K562 (cell line): Measurements from ENCODE around the gene WNT6. TPM values are rescaled to one million over a fixed set of nuclear protein-coding genes. Genes with fewer than 3 reads are reported as not detected.

Source experiments
- ATAC-seq: fragments of 200-7000 bp; cut with Tn5 transposase; 3 replicates; pipeline ENCODE4 v1.9.1; 2020; ENCODE audit warnings: moderate library complexity
- BruUV-seq: library from RNA; stranded (reverse); fragments of 400-500 nt; replicated peaks from 2 replicates; lab custom pipeline; 2021; lab: Mats Ljungman, UMichigan
- CTCF ChIA-PET: fragments of 300-600 bp; formaldehyde crosslinking; extraction: SDS; loops from one replicate; lab custom pipeline; 2021; ENCODE audit warnings: low intra/inter-chr PET ratio; lab: Yijun Ruan, JAX
- POLR2A ChIA-PET: fragments of 300-600, 350-650 bp; sonication (Branson Sonifier 250); formaldehyde crosslinking; extraction: SDS; loops from one replicate; lab custom pipeline; 2021; ENCODE audit warnings: antibody characterized with exemption, inconsistent platforms; lab: Yijun Ruan, JAX
- DNase-seq, 4 experiments: peaks; one replicate each; pipeline versions ENCODE4 v3.0.0 to v3.0.0-alpha.2; 2011 to 2018; ENCODE audit warnings: low spot score in 3 of 4, mixed read lengths in 3 of 4; ENCODE audit errors: extremely low read depth in 1 of 4
- FAIRE-seq: peaks from 2 replicates; lab custom pipeline; 2011; peaks lifted over from hg19 to GRCh38; lab: Jason Lieb, UNC
- H2AFZ ChIP-seq: 2 replicates; pipeline ENCODE4 v1.6.0; 2011; ENCODE audit warnings: low read depth, low read length, control low read depth, inconsistent platforms
- H3K27ac ChIP-seq: fragments of 200-600 bp; 3 replicates; pipeline ENCODE4 v1.8.0; 2011; ENCODE audit warnings: low read depth, mild to moderate bottlenecking, control low read depth, inconsistent platforms, low read length, moderate library complexity, mixed read lengths; ENCODE audit errors: extremely low read depth
- H3K27me3 ChIP-seq, 2 experiments: fragments of 300-600 bp in 1 of 2; 2 replicates in 1 of 2; 3 replicates in 1 of 2; pipeline versions ENCODE4 v1.6.0 to v1.8.0; 2011; ENCODE audit warnings: inconsistent platforms in 2 of 2, low read length in 2 of 2, mild to moderate bottlenecking in 1 of 2, mixed read lengths in 1 of 2, moderate library complexity in 1 of 2; ENCODE audit not compliant: control insufficient read depth in 2 of 2, insufficient read depth in 2 of 2
- H3K36me3 ChIP-seq: fragments of 300-600 bp; 3 replicates; pipeline ENCODE4 v1.8.0; 2011; ENCODE audit warnings: mild to moderate bottlenecking, low read length, inconsistent platforms; ENCODE audit not compliant: control insufficient read depth, insufficient read depth
- H3K4me1 ChIP-seq, 2 experiments: fragments of 200-600 bp in 1 of 2; replicated peaks in 1 of 2; 2 replicates in 1 of 2; 3 replicates in 1 of 2; pipeline versions ENCODE4 v1.5.1 to v1.8.0; 2011; ENCODE audit warnings: inconsistent platforms in 2 of 2, low read length in 2 of 2, mild to moderate bottlenecking in 1 of 2, mixed read lengths in 1 of 2, moderate library complexity in 1 of 2; ENCODE audit not compliant: control insufficient read depth in 2 of 2, insufficient read depth in 2 of 2
- H3K4me2 ChIP-seq: 2 replicates; pipeline ENCODE4 v1.6.1; 2011; ENCODE audit warnings: low read length, control low read depth, inconsistent platforms, mixed read lengths; ENCODE audit not compliant: insufficient read depth
- H3K4me3 ChIP-seq: fragments of 200-600 bp; sonication (generic), shearing (Covaris generic); 2 replicates; pipeline ENCODE4 v1.5.1; 2016; ENCODE audit warnings: control low read depth, inconsistent platforms
- H3K79me2 ChIP-seq: fragments of 200-600 bp; 3 replicates; pipeline ENCODE4 v1.8.0; 2011; ENCODE audit warnings: low read length, inconsistent platforms; ENCODE audit not compliant: control insufficient read depth, insufficient read depth
- H3K9ac ChIP-seq, 2 experiments: 2 replicates each; pipeline versions ENCODE4 v1.6.0 to v1.6.1; 2011; ENCODE audit warnings: low read depth in 2 of 2, low read length in 2 of 2, control low read depth in 1 of 2, inconsistent platforms in 1 of 2, mild to moderate bottlenecking in 1 of 2, mixed read lengths in 1 of 2; ENCODE audit not compliant: insufficient read depth in 1 of 2
- H3K9me1 ChIP-seq: one replicate; pipeline ENCODE4 v1.6.0; 2011; ENCODE audit warnings: inconsistent platforms, mild to moderate bottlenecking, low read length, moderate library complexity; ENCODE audit not compliant: control insufficient read depth, insufficient read depth
- H3K9me3 ChIP-seq: replicated peaks from 2 replicates; pipeline ENCODE4 v1.5.1; 2011; ENCODE audit warnings: low read depth, low read length, inconsistent platforms; ENCODE audit not compliant: control insufficient read depth, insufficient read depth
- H4K20me1 ChIP-seq: replicated peaks from 2 replicates; pipeline ENCODE4 v1.6.1; 2011; ENCODE audit warnings: low read length, inconsistent platforms, mixed read lengths; ENCODE audit not compliant: control insufficient read depth, insufficient read depth
- NCOA1 ChIP-seq: fragments of 450-650 bp; IDR thresholded peaks from 2 replicates; pipeline ENCODE4 v1.6.1; 2016; ENCODE audit warnings: low read depth
- ZFP1 ChIP-seq: fragments of 450-650 bp; formaldehyde crosslinking; IDR thresholded peaks from 2 replicates; pipeline ENCODE4 v1.4.0; 2020; ENCODE audit warnings: mild to moderate bottlenecking, mixed read lengths
- WGBS: fragments of 100-300 bp; shearing (Covaris generic); methylation state at CpG from one replicate; pipeline ENCODE4 v1.1.6; 2016; ENCODE audit warnings: low coverage, mixed read lengths; ENCODE audit not compliant: insufficient coverage; ENCODE audit errors: missing lambda C conversion rate; 5-methylcytosine and 5-hydroxymethylcytosine counted together
- in situ Hi-C: fragments of 300-500 bp; cut with MboI; formaldehyde crosslinking; loops from 4 replicates; pipeline ENCODE4 v1.15.0; 2018; ENCODE audit warnings: inconsistent platforms, mixed read lengths
- intact Hi-C: fragments of 100-400 bp; cut with micrococcal nuclease; formaldehyde crosslinking; loops from 2 replicates; pipeline ENCODE4 v1.14.2; 2022
- microRNA-seq: library from miRNA; unstranded; fragments of <30 nt; microRNA quantifications from one replicate; pipeline ENCODE4, GENCODE V29; 2018; ENCODE audit warnings: borderline microRNAs expressed
- polyA plus RNA-seq, 8 experiments: library from polyadenylated mRNA; depleted of rRNA in 4 of 8; stranded (reverse) in 5 of 8; unstranded in 3 of 8; fragments of >200 nt; fragmentation: Nextera tagmentation in 2 of 8; fragmentation: Illumina TruSeq in 1 of 8; extraction: Ambion mirVana in 2 of 8; extraction: Trizol in 1 of 8; gene quantifications; 2 replicates each; pipeline versions ENCODE4 v1.2.1 to v1.2.3, GENCODE V29; 2011 to 2014; ENCODE audit warnings: inconsistent platforms in 1 of 8, missing spikeins in 1 of 8
- small RNA-seq: library from RNA; depleted of rRNA; stranded (forward); fragments of <200 nt; gene quantifications from one replicate; pipeline ENCODE3, GENCODE V24; 2014
- total RNA-seq, 7 experiments: library from RNA; depleted of rRNA in 6 of 7; stranded (reverse); fragments of >200 nt in 6 of 7; fragmentation: Illumina TruSeq in 2 of 7; extraction: Trizol in 2 of 7; gene quantifications; 2 replicates each; pipeline versions ENCODE4 v1.2.1 to v1.2.3, GENCODE V29; 2011 to 2021; ENCODE audit warnings: low replicate concordance in 1 of 7

The WNT6 gene
- total and polyA plus RNA-seq, 9 of the 15 experiments (the other 6 are each of a cell fraction or from before 2014, with no cell fraction given) = not detected

DNA sequence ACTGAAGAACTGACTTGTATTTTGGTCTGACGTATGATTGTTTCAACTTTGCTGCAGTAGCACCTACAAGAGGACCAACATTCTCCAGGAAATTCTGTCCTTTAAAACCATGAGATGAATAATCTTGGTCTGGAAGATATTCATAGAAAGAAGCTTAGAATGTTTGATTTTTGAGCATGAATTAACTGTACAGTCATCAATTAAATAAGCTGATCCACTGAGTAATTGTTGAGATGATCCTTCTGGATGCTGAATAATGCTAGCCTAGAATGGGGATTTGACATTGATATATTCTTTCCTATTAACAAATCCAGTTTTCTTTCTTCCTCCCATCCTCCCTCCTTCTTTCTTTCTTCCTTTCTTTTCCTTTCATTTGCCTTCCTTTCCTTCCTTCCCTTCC lies 60.9 kb downstream of the WNT6 start:
- no peaks in the 10 kb centered on the region for H4K20me1 ChIP-seq
- intact Hi-C loops = no loop called here
- H3K27me3 ChIP-seq = no peaks in the 10 kb centered on the region
- H3K9me1 ChIP-seq = no peaks in the 10 kb centered on the region
- CTCF ChIA-PET = no interaction called here
- no peak overlapping the region for H3K4me2 ChIP-seq
- DNase-seq (no peak), FAIRE-seq (no peak), ATAC-seq (no peak)
- 86% methylated on average over 1 of the region's 1 CpG for WGBS
- POLR2A ChIA-PET = no interaction called here
- in situ Hi-C loops = no loop called here
- H3K9ac ChIP-seq = no peak overlapping the region
- no TSS peak for BruUV-seq
- H3K4me1 ChIP-seq = no peaks in the 10 kb centered on the region
- H3K4me3 ChIP-seq = no peak overlapping the region
- no peak for TF ChIP-seq ZFP1 (CRISPR knock-in tag)
- no peak for TF ChIP-seq NCOA1
- no peak overlapping the region for H2AFZ ChIP-seq
- no peaks in the 10 kb centered on the region for H3K9me3 ChIP-seq
- no peaks in the 10 kb centered on the region for H3K36me3 ChIP-seq
- H3K27ac ChIP-seq = no peak overlapping the region
- no peaks in the 10 kb centered on the region for H3K79me2 ChIP-seq

Small RNA genes within 50 kb of the gene (microRNA-seq; reads per million reads assigned to microRNA genes)
- gene MIR9500 = not detected

Small RNA genes within 50 kb of the gene (small RNA-seq; reads per million reads assigned to genes)
- gene RNU6-642P = not detected

Other genes starting within 250 kb of the WNT6 start
Only the 7 nearest of the 13 such genes appear.
- gene TTLL4, start 149.0 kb upstream of the WNT6 start, total RNA-seq (2014; rRNA removed) = 12.6 and 26.0 TPM in 2 replicates
- 19.6 and 21.5 TPM in 2 replicates for gene TTLL4, start 149.0 kb upstream of the WNT6 start, total RNA-seq (2014; rRNA removed; fragmentation: Illumina TruSeq; extraction: Trizol)
- 19.9 and 20.2 TPM in 2 replicates for gene TTLL4, start 149.0 kb upstream of the WNT6 start, total RNA-seq (2015; rRNA removed; fragmentation: Illumina TruSeq; extraction: Trizol)
- gene TTLL4, start 149.0 kb upstream of the WNT6 start, total RNA-seq (2021) = 46.3 and 53.2 TPM in 2 replicates
- 41.4 and 49.7 TPM in 2 replicates for gene TTLL4, start 149.0 kb upstream of the WNT6 start, polyA plus RNA-seq (2011; rRNA removed)
- gene TTLL4, start 149.0 kb upstream of the WNT6 start, polyA plus RNA-seq (2014; fragmentation: Illumina TruSeq; extraction: Trizol) = 56.8 and 67.5 TPM in 2 replicates
- 10 to 100 TPM; 20.3 to 30.8 TPM for gene TTLL4, start 149.0 kb upstream of the WNT6 start, polyA plus RNA-seq (2014; fragmentation: Nextera tagmentation; extraction: Ambion mirVana)
- gene TTLL4, start 149.0 kb upstream of the WNT6 start, polyA plus RNA-seq (2014; rRNA removed) = 24.5 and 35.3 TPM in 2 replicates
- gene CYP27A1, start 77.7 kb upstream of the WNT6 start, total RNA-seq (2014; rRNA removed) = not detected in 2 replicates
- not detected in 2 replicates for gene CYP27A1, start 77.7 kb upstream of the WNT6 start, total RNA-seq (2014; rRNA removed; fragmentation: Illumina TruSeq; extraction: Trizol)
- not detected in 2 replicates for gene CYP27A1, start 77.7 kb upstream of the WNT6 start, total RNA-seq (2015; rRNA removed; fragmentation: Illumina TruSeq; extraction: Trizol)
- 0.20 and 0.34 TPM in 2 replicates for gene CYP27A1, start 77.7 kb upstream of the WNT6 start, total RNA-seq (2021)
- not detected in 2 replicates for gene CYP27A1, start 77.7 kb upstream of the WNT6 start, polyA plus RNA-seq (2011; rRNA removed)
- gene CYP27A1, start 77.7 kb upstream of the WNT6 start, polyA plus RNA-seq (2014; fragmentation: Illumina TruSeq; extraction: Trizol) = not detected in 2 replicates
- gene CYP27A1, start 77.7 kb upstream of the WNT6 start, polyA plus RNA-seq (2014; fragmentation: Nextera tagmentation; extraction: Ambion mirVana) = not detected
- gene CYP27A1, start 77.7 kb upstream of the WNT6 start, polyA plus RNA-seq (2014; rRNA removed) = not detected in 2 replicates
- gene PRKAG3, start 28.0 kb upstream of the WNT6 start, total RNA-seq (2014; rRNA removed) = not detected in 2 replicates
- not detected in 2 replicates for gene PRKAG3, start 28.0 kb upstream of the WNT6 start, total RNA-seq (2014; rRNA removed; fragmentation: Illumina TruSeq; extraction: Trizol)
- gene PRKAG3, start 28.0 kb upstream of the WNT6 start, total RNA-seq (2015; rRNA removed; fragmentation: Illumina TruSeq; extraction: Trizol) = not detected in 2 replicates
- not detected in 2 replicates for gene PRKAG3, start 28.0 kb upstream of the WNT6 start, total RNA-seq (2021)
- not detected in 2 replicates for gene PRKAG3, start 28.0 kb upstream of the WNT6 start, polyA plus RNA-seq (2011; rRNA removed)
- not detected in 2 replicates for gene PRKAG3, start 28.0 kb upstream of the WNT6 start, polyA plus RNA-seq (2014; fragmentation: Illumina TruSeq; extraction: Trizol)
- gene PRKAG3, start 28.0 kb upstream of the WNT6 start, polyA plus RNA-seq (2014; fragmentation: Nextera tagmentation; extraction: Ambion mirVana) = not detected
- not detected in 2 replicates for gene PRKAG3, start 28.0 kb upstream of the WNT6 start, polyA plus RNA-seq (2014; rRNA removed)
- not detected in 2 replicates for gene WNT10A, start 21.0 kb downstream of the WNT6 start, total RNA-seq (2014; rRNA removed)
- not detected in 2 replicates for gene WNT10A, start 21.0 kb downstream of the WNT6 start, total RNA-seq (2014; rRNA removed; fragmentation: Illumina TruSeq; extraction: Trizol)
- gene WNT10A, start 21.0 kb downstream of the WNT6 start, total RNA-seq (2015; rRNA removed; fragmentation: Illumina TruSeq; extraction: Trizol) = not detected in 2 replicates
- gene WNT10A, start 21.0 kb downstream of the WNT6 start, total RNA-seq (2021) = not detected in 2 replicates
- gene WNT10A, start 21.0 kb downstream of the WNT6 start, polyA plus RNA-seq (2011; rRNA removed) = not detected in 2 replicates
- not detected in 2 replicates for gene WNT10A, start 21.0 kb downstream of the WNT6 start, polyA plus RNA-seq (2014; fragmentation: Illumina TruSeq; extraction: Trizol)
- not detected for gene WNT10A, start 21.0 kb downstream of the WNT6 start, polyA plus RNA-seq (2014; fragmentation: Nextera tagmentation; extraction: Ambion mirVana)
- not detected in 2 replicates for gene WNT10A, start 21.0 kb downstream of the WNT6 start, polyA plus RNA-seq (2014; rRNA removed)
- not detected in 2 replicates for gene CDK5R2, start 99.9 kb downstream of the WNT6 start, total RNA-seq (2014; rRNA removed)
- not detected in 2 replicates for gene CDK5R2, start 99.9 kb downstream of the WNT6 start, total RNA-seq (2014; rRNA removed; fragmentation: Illumina TruSeq; extraction: Trizol)
- gene CDK5R2, start 99.9 kb downstream of the WNT6 start, total RNA-seq (2015; rRNA removed; fragmentation: Illumina TruSeq; extraction: Trizol) = not detected in 2 replicates
- 0.09 TPM in 1 of 2 replicates, not detected in the other for gene CDK5R2, start 99.9 kb downstream of the WNT6 start, total RNA-seq (2021)
- not detected in 2 replicates for gene CDK5R2, start 99.9 kb downstream of the WNT6 start, polyA plus RNA-seq (2011; rRNA removed)
- gene CDK5R2, start 99.9 kb downstream of the WNT6 start, polyA plus RNA-seq (2014; fragmentation: Illumina TruSeq; extraction: Trizol) = not detected in 2 replicates
- not detected for gene CDK5R2, start 99.9 kb downstream of the WNT6 start, polyA plus RNA-seq (2014; fragmentation: Nextera tagmentation; extraction: Ambion mirVana)
- gene CDK5R2, start 99.9 kb downstream of the WNT6 start, polyA plus RNA-seq (2014; rRNA removed) = not detected in 2 replicates
- 0.45 and 0.57 TPM in 2 replicates for gene FEV, start 125.4 kb downstream of the WNT6 start, total RNA-seq (2014; rRNA removed)
- gene FEV, start 125.4 kb downstream of the WNT6 start, total RNA-seq (2014; rRNA removed; fragmentation: Illumina TruSeq; extraction: Trizol) = 0.29 TPM in 1 of 2 replicates, not detected in the other
- gene FEV, start 125.4 kb downstream of the WNT6 start, total RNA-seq (2015; rRNA removed; fragmentation: Illumina TruSeq; extraction: Trizol) = 0.36 and 0.49 TPM in 2 replicates
- 1.6 and 2.4 TPM in 2 replicates for gene FEV, start 125.4 kb downstream of the WNT6 start, total RNA-seq (2021)
- gene FEV, start 125.4 kb downstream of the WNT6 start, polyA plus RNA-seq (2011; rRNA removed) = 1.1 TPM in 2 replicates
- gene FEV, start 125.4 kb downstream of the WNT6 start, polyA plus RNA-seq (2014; fragmentation: Illumina TruSeq; extraction: Trizol) = 0.79 and 0.83 TPM in 2 replicates
- gene FEV, start 125.4 kb downstream of the WNT6 start, polyA plus RNA-seq (2014; fragmentation: Nextera tagmentation; extraction: Ambion mirVana) = under 1 TPM; 0.08 to 0.14 TPM
- gene FEV, start 125.4 kb downstream of the WNT6 start, polyA plus RNA-seq (2014; rRNA removed) = 0.78 and 1.7 TPM in 2 replicates
- 0.73 TPM in 1 of 2 replicates, not detected in the other for gene CRYBA2, start 133.6 kb downstream of the WNT6 start, total RNA-seq (2014; rRNA removed)
- not detected in 2 replicates for gene CRYBA2, start 133.6 kb downstream of the WNT6 start, total RNA-seq (2014; rRNA removed; fragmentation: Illumina TruSeq; extraction: Trizol)
- gene CRYBA2, start 133.6 kb downstream of the WNT6 start, total RNA-seq (2015; rRNA removed; fragmentation: Illumina TruSeq; extraction: Trizol) = 0.72 and 0.75 TPM in 2 replicates
- 0.51 and 0.81 TPM in 2 replicates for gene CRYBA2, start 133.6 kb downstream of the WNT6 start, total RNA-seq (2021)
- gene CRYBA2, start 133.6 kb downstream of the WNT6 start, polyA plus RNA-seq (2011; rRNA removed) = 0.23 and 1.8 TPM in 2 replicates
- gene CRYBA2, start 133.6 kb downstream of the WNT6 start, polyA plus RNA-seq (2014; fragmentation: Illumina TruSeq; extraction: Trizol) = not detected in 2 replicates
- gene CRYBA2, start 133.6 kb downstream of the WNT6 start, polyA plus RNA-seq (2014; fragmentation: Nextera tagmentation; extraction: Ambion mirVana) = under 1 TPM in 1 of 2 experiments, not detected in 1; 0.11 TPM
- not detected in 2 replicates for gene CRYBA2, start 133.6 kb downstream of the WNT6 start, polyA plus RNA-seq (2014; rRNA removed)